HG03135 (cell line): ENCODE results near the gene PKP4.
"Not testable (repeated sequence)": the region's sequence is repeated elsewhere in the genome, so short reads cannot be mapped to it uniquely, and the experiment has no call there.

ENCODE experiments used
- ATAC-seq: cut with Tn5 transposase; IDR thresholded peaks from one replicate; pipeline ENCODE4 v1.9.1; 2021; ENCODE audit warnings: mild to moderate bottlenecking, moderate library complexity; ENCODE audit not compliant: unreplicated experiment

Gene PKP4

GRCh38 chr2:158456309-158457066 is at the start of gene PKP4, which contains the start of gene CCDC148:
PKP4 (plus strand) TSS chr2:158456952; CDS start chr2:158533185, 76,233 bp downstream.
CCDC148 (minus strand) TSS chr2:158456753; CDS start chr2:158456439, 314 bp downstream.
- ATAC-seq, result peak; percentile 93

- no peak for ATAC-seq
Observed at GRCh38 chr2:158407031-158407430, 49.7 kb upstream of the PKP4 start.

- ATAC-seq, result no peak
Observed at GRCh38 chr2:158410132-158410531, 46.6 kb upstream of the PKP4 start.

GRCh38 chr2:158411748-158412147 is 45.0 kb upstream of the PKP4 start:
- no peak for ATAC-seq

DNA sequence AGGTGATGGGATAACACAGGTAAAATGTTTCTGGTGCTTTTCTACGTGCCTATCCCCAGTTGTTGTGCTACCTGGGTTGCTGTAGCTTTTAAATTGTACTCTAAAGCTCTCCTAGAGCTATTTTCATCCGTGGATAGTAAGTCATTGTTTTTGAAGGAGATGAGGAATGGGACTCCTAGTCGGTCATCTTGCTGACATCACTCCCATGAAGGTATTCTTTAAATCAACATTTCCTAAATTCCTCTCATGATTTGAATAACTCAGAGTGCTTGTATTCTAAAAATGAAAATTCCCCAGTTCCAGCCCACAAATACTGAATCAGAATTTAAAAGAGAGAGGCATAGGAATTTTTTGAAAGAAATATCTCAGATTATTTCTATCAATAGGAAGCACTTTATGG is 44.5 kb upstream of the PKP4 start:
- no peak for ATAC-seq

DNA sequence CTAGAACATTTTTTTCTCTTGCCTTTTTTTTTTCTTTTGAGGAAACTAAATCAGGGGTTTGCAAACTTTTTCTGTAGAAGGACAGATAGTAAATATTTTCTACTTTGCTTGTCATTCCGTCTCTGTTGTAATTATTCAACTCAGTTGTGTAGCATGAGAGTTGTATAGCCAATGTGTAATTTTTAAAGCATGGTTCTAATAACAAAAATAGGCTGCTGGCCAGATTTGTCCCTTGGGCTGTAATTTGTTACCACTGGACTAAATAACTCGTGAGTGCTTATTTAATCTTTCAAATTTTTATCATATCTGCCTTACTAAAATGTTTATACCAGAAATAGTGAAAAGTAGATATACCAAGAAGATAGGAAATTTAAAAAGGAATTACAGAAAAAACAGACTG is 43.2 kb upstream of the PKP4 start:
- no peak for ATAC-seq

DNA sequence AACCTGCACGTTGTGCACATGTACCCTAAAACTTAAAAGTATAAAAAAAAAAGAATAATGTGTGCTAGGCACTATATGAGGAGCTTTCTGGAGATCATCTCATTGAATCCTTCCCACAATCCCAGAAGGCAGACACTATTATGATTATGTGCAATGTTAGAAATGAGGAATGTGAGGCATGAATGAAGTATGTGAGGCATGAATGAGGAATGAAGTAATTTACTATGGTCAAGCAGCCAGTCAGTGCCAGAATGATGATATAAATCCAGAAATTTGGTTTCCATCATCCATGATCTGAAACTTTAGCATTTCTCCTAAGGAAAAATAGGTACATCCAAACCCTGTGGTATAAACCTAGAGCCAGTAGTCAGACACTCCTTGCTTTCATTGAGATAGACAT is 42.2 kb upstream of the PKP4 start:
- no peak for ATAC-seq

DNA sequence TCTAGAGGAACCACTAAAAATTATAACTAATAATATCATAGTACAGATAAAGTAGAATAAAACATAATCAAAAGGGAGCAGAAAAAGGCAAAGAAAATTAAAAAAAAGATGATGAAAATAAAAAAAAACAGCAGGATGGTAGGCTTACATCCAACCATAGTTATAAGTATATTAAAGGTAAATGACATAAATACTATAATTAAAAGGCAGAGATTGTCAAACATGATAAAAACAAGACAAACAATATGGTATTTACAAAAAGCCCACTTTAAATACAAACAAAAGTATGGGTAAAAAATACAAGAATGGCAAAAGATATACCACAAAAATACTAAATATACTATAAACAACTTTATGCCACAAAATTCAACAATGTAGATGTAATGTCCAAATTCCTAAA is 24.6 kb upstream of the PKP4 start:
- ATAC-seq, result no peak

- not testable (repeated sequence) for ATAC-seq
Observed at GRCh38 chr2:158433716-158434115, 23.0 kb upstream of the PKP4 start.

- not testable (repeated sequence) for ATAC-seq
Observed at GRCh38 chr2:158439062-158439461, 17.7 kb upstream of the PKP4 start.

GRCh38 chr2:158443606-158444005 is 13.1 kb upstream of the PKP4 start:
- no peak for ATAC-seq

- peak; percentile 42 for ATAC-seq
Observed at GRCh38 chr2:158457092-158457825, 507 bp downstream of the PKP4 start.

GRCh38 chr2:158457826-158458616 is 1.3 kb downstream of the PKP4 start:
- peak; percentile 53 for ATAC-seq

DNA sequence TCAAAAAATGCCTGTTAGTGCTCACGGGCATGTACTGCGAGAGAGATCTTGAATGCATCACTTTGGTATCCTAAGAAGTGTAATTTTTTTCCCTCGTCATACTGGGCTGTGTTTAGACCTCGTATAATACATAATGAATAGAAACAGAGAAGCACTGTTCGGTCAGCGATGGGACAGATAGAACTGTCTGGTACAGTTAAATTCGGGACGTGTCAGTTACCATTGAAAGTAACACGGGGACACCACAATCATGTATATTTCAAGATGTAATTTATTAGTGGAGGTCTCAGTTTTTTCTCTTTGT is 1.8 kb downstream of the PKP4 start:
- no peak for ATAC-seq

DNA sequence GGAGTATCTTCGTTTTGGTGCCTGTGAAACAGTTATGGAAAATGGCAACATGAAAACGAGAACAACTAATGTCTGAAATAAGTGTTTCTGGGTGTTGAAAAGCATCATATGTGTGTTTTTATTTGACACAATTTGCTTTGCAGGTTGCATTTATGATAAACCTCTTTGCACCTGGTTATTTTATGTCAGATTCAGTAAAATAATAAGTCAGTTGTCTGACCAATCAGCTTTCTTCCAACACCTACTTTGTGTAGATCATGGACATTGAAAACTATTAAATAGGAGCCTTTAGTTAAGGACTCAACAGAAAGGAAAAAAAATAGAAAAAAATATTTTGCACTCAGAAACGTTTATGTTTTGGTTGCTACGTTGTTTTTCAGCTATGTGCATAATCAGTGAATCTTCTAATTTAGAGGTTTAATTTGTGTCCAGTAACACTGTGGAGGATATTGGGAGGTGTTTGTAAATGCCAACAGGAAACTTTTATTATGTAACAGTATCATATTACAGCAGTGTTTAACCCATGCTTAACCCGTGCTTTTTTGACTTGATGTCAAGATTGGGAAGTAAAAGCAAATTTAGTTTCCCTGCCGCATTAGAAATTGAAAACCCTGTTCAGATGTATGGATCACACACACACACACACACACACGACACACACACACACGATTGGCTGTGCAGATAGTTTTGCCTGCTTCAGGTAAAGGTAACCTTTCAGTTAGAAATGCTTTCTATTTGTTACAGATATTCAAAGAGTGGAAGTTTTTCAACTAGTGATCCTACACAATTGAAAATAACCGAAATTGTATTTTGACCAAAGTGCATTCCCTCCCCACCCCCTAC is 2.6 kb downstream of the PKP4 start:
- ATAC-seq, result no peak

- no peak for ATAC-seq
Observed at GRCh38 chr2:158460632-158461297, 4.0 kb downstream of the PKP4 start.

- no peak for ATAC-seq
Observed at GRCh38 chr2:158463496-158464095, 6.8 kb downstream of the PKP4 start.

- peak; percentile 64 for ATAC-seq
Observed at GRCh38 chr2:158464426-158465281, 7.9 kb downstream of the PKP4 start.

- ATAC-seq, result no peak
Observed at GRCh38 chr2:158467248-158467647, 10.5 kb downstream of the PKP4 start.
